GM21360 (cell line): ENCODE data around the gene LRBA.

ENCODE experiments used
- ATAC-seq: cut with Tn5 transposase; IDR thresholded peaks from one replicate; pipeline ENCODE4 v1.9.1; 2021; ENCODE audit warnings: mild to moderate bottlenecking, moderate library complexity; ENCODE audit not compliant: unreplicated experiment

Gene LRBA

DNA sequence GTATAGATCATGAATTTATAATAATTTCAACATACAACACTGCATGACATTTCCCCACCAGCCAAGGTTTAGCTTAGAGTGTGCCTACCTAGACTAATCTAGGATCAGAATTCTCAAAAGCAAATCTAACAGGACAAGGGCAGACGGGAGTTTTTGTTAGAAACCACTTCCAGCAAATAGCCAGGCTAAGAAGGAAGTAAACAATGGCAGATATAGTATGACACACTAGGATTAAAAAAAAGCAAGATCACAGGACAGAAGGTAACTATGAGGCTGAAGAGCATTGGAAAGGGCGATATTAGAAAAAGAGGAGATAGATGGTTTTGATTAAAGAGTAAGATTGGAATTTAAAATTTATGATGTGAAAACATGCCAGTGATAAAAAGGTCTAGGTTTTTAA, 124.8 kb downstream of the LRBA start:
- no peak for ATAC-seq

DNA sequence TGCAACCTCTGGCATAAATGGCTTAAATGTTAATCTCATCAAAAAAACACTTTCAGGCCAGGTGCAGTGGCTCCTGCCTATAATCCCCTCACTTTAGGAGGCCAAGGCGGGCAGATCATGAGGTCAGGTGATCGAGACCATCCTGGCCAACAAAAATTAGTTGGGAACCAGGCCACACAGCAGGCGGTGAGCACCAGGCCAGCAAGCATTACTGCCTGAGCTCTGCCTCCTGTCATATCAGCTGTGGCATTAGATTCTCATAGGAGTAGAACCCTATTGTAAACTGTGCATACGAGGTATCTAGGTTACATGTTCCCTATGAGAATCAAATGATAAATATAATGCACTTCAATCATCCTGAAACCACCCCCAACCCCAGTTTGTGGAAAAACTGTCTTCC, 125.8 kb downstream of the LRBA start:
- no peak for ATAC-seq

DNA sequence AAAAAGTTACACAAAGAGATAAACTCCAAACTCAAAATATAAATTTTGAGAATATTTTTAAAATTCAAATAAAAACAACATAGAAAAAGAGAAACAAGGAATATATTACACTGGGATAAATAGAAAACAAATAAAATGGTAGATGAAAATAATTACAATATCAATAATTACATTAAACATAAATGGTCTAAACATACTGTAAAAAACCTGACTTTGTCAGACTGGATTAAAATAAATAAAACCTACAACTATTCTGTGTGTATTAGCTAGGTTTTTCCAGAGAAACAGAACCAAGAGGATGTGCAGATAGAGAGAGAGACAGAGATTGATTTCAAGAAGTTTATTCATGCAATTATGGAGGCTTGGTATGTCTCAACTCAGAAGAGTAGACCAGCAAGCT, 126.5 kb downstream of the LRBA start:
- ATAC-seq: no peak

DNA sequence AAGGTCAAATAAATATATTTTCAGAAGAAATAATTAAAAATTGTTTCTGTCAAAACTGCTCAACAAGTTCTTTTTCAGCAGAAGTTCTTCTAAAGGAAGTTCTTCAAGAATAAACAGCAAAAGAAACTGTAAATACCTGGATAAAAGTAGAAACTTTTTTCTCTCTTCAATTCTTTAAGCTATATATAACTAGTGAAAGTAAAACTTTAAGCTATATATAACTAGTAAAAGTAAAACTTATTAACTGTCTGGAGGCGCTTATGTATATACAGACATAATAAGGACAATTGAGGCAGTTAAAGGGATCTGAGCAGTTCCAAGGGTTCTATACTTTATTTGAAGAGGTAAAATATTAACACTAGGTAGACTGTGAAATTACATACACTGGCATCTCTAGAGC, 126.9 kb downstream of the LRBA start:
- no peak for ATAC-seq

DNA sequence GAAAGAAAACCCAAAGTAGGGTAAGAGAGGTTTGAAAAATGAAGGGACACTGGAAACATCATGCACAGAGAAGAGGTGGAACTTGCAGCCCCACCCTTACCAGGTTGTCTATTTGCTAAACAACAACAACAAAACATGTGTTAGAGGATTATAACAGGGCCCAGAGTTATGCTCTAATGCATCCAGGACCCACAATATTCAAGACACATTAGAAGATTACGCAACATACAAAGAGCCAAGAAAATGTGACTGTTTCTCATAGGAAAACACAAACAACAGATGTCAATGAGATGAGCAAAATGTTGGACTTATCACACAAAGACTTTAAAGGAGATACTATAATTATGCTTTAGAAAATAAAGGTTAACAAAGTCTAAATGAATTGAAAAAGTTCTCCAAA, 128.5 kb downstream of the LRBA start:
- no peak for ATAC-seq

DNA sequence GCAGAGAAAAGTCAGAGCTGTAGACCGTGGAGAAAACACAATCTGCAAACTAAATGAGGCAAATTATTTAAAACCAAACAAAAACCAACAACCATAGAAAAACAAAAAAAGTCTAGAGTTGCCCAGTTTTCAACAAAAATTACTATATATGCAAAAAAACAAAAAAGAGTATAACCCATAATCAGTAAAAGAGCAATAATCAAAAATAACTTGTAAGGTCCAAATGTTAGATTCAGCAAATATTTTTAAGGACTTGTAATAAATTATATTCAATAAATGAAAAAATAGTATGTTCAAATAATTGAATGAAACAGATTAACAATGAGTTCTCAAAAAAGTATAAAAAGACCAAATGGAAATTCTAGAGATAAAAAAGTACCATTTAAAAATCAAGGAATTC, 130.5 kb downstream of the LRBA start:
- no peak for ATAC-seq

DNA sequence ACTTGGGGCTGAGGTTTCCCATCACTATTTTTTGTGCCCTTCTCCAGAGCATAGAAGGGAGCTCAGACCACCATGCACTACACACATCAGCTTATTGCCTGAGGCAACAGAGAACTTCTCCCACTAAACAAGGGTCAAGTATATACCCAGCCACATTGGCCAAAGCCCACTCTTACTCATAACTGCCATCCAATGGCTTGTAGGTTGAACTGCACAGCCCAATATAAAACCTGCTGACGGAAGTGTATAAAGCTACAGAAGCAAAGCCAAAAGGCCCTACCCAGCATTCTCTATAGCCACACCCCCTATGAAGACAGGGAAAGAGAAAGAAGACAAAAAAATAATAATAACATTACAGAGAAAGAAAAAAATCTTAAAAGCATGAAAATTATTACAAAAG, 139.7 kb downstream of the LRBA start:
- ATAC-seq: no peak

DNA sequence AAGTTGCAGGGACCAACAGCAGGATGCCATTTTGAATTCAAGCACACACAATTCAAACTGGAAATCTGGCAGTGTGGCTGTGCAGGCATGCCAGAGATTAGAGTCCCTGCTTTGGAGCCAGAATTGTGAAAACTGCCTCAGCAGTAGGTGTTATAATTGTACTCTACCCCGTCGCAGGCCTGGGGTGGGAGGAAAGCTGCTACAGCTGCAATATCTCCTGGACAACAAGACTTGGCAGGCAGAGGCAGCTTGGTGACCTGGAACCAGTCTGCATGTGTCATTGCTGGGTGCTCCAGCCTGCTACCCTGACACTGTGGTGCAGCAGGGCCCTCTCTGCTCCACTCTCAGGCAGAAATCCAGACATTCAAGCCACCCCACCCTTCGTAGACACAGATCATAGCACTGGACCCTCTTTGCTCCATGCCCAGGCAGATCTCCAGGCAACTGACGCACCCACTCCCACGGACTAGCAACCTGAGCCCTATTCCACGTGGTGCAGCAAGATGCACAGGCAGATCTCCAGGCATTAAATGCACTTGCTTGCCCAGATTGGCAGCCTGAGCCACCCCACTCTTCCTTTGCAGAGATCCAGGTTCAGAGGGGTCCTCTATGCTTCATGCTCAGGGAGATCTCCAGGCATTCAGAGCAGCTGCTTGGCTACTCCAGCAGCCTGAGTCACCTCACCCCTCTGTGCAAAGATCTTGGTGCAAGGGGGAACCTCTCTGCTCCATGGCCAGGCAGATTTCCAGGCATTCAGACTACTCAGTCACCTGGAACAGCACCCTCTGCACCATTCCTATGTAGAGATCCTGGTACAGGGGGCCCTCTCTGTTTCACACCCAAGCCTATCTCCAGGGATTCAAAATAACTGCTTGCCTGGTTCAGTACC, 140.5 kb downstream of the LRBA start:
- no peak for ATAC-seq

DNA sequence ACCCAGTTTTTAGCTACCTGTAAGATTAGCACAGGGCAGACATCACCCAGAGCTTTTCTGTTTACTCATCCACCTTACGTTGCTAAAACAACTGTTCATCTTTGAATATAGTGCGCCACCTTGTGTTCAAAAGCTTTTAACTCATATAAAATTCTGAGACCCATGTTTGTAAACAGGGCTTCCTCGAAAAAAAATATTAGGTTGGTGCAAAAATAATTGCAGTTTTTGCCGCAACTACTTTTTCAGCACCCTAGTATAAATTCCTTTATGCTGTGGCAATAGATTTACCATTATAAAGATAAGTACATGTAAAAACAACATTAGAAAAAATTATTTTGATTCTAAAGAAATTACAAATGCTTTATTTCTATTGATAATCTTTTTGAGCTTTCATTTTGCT, 147.9 kb downstream of the LRBA start:
- peak; percentile 91 for ATAC-seq

DNA sequence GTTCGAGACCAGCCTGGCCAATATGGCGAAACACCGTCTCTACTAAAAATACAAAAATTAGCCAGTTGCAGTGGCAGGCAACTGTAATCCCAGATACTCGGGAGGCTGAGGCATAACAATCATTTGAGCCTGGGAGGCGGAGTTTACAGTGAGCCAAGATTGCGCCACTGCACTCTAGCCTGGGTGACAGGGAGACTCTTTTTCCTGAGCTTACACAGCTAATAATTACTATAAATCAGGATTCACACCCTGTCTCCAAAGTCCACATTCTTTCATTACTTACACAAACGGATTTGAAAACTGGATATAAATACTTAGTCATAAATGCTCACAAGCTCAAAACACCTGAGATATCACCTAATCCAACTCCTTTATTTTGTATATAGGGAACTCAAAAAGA, 151.6 kb downstream of the LRBA start:
- ATAC-seq: no peak

DNA sequence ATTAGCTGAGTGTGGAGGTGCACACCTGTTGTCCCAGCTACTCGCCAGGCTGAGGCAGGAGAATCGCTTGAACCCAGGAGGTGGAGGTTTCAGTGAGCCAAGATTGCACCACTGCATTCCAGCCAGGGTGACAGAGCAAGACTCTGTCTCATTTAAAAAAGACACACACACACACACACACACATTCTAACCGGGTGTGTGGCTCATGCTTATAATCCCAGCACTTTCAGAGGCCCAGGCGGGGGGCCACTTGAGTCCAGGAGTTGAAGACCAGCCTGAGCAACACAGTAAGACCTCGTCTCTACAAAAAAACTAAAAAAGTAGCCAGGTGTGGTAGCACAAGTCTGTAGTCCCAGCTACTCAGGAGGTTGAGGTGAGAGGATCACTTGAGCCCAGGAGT, 152.3 kb downstream of the LRBA start:
- ATAC-seq: no peak

DNA sequence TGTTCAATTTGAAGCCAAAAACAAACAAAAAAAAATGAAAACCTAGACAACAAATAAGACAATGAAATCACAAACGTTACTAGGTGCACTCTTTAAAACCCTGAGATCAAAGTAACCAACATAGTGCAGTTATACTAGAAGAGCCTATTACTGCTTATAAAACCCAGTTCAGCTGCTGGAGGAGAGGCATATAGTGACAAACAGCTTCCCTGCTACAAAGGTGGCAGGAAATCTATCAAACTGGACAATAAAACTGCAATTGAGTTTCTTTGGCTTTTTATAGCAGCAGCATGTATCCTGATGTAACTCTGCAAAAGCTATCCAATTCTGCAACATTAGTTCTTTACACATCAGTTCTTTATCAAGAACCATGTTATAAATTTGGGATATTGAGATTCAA, 155.6 kb downstream of the LRBA start:
- no peak for ATAC-seq

DNA sequence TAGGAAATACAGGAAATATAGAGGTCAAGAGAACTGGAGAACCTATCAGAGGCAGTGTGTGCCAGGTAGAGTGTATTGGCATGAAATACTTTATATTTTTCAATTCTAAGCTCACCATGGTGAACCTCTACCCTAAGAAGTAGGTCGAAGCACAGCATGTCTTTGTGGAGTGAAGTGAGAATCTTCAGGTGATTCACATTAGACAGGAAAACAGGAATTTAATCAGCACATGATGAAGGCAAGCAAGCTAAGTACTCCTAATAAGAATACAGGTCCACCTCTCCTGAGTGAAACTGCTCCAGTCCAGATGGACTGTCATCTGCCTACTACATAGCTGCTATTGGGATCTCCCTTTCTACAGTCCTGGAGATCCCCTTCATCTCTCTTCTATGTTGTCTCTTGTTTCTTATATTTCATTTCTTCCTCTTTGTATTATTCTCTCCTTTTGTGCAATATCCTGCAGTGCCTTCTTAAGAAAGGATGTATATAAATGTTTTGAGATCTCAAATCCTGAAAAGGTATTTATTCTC, 159.0 kb downstream of the LRBA start:
- ATAC-seq: no peak

DNA sequence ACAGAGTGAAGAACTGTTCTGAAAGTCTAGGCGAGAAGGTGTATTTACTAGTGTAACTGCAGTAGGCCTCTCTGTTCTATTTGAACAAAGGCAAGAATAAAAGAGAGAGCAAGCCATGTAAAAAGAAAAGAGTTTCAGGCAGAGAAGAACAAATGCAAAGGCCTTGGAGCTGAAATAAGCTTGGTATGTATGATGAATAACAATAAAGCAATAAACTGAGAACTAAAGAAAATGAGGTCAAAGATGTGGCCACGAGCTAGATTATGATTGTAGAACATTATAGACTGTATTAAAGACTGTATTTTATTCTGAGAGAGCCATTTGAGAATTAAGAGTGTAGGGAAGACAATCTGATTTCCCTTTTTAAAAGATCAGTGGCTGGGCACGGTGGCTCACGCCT, 160.5 kb downstream of the LRBA start:
- no peak for ATAC-seq

DNA sequence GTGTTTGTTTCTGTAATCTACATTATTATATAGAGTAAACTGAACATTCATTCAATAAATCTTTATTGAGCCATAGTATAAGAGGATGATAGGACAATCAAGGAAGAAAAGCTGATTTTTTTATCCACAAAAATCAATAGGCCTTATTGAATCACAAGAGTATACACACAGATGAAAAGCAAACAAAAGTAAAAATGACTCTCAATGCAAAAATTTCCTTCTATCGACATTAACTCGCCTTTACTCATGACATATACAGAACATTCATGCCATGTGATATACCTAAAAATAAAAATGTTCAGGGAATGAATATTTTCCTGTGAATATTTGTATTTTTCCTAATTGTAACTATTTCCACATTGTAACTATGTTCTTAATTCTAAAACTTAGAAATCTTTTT, 161.2 kb downstream of the LRBA start:
- ATAC-seq: no peak

DNA sequence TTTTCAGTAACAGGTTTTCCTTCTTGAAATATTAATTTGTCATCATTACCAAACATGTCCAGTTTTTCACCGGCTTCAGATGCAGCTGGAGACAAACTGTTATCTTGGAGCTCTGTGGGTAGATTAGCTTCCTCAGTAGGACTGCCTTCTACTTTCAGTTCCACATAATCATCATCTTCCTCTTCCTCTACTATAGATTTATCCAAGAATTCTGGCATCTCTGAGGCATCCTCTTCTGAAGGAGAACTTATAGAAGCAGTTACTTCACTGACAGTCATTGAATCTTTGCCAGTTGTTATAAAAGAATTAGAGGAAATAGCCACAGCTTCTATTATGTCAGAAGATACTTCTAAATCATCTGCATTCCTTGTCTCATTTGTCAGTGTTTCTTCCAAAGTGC, 162.9 kb downstream of the LRBA start:
- no peak for ATAC-seq

DNA sequence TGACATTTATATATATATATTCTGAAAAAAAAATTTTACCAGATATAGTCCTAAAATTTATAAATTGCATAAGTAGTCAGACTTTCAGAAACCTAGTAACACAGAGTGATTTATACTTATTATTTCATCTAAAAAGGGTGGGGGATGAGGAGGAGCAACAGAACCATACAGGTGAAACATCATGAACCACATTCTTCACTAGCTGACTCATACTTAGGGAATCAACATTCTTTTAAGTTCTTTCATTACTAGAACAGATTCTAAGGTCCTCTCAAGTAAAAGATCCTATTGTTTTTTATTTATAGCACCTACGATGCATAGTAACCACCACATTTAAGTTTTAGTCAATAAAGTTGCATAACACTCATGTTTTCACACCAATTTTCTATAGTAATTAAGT, 166.1 kb downstream of the LRBA start:
- ATAC-seq: no peak

DNA sequence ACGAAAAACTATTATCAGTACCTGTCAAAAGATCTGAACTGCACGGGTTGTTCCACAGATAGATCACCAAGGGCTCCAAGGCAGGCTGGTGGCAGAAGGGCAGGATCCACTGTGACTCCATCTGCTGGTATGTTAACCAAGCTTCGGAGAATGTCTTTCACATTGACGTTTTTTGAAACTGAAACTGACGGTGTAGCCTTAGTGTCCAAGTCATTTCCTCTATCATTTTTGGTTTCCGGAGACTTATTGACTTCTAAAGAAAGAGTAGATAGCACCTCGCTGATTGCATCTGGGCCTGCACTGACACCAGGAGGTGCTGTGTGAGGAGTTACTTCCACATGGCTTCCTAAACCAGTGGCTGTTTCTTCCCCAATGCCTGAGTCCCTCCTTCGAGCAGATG, 186.9 kb downstream of the LRBA start:
- ATAC-seq: peak; percentile 95

DNA sequence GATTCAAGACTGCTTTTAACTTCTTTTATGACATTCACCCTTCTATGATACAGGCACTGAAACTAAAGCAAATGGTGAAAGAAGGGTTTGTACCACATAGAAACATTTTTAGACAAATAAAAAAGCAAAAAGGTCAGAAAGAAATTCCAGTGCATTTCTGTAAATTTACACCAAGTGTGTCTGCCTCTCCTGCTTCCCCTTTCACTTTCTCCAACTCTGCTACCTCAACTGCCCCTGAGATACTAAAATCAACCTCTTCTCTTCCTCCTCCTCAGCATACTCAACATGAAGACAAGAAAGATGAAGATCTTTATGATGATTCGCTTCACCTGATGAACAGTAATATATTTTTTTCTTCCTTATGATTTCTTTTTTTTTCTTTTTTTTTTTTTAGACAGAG, 187.9 kb downstream of the LRBA start:
- no peak for ATAC-seq

DNA sequence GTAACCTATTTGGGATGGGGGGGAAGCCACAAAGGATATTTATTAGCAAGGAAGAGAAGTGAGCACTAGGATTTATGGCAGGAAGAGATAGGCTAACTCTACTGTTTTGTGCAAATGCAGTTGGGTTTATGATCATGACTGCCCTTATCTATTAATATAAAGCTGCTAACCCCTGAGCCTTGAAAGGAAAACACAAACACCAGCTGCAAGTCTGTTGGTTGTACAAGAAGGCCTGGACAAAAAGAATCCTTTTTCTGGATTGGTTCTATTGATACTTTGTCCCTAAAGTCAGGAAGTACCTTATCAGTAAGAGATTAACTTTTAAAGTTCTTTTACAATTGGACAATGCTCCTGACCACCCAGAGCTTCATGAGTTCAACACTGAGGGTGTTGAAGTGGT, 188.8 kb downstream of the LRBA start:
- no peak for ATAC-seq

DNA sequence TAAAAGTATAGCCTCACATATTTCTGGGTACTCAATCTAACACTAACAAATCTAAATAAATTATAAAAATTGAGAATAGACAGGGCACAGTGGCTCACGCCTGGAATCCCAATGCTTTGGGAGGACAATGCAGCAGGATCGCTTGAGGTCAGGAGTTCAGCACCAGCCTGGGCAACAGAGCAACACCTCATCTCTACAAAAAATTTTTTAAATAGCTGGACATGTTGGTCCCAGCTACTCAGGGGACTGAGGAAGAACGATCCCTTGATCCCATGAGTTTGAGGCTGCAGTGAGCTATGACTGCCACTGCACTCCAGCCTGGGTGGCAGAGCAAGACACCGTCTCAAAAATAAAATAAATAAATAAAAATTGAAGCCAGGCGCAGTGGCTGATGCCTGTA, 192.7 kb downstream of the LRBA start:
- no peak for ATAC-seq

DNA sequence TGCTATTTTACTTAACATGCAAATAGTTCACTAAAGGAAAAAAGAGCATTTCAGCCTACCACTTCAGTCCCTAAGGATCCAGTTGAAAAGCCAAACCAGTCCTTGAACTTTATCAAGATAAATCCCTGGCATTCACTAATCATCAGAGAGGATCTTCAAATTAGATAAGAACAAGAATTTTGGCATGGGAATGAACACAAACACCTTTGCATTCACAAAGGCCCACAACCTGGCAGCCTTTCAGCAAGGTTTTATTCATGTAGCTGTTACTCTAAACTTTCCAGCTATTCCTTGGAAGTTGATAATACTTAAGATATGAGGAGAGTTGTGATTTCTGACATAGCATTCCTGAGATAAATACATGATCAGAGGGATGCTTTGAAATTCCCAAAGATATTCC, 193.4 kb downstream of the LRBA start:
- ATAC-seq: no peak

DNA sequence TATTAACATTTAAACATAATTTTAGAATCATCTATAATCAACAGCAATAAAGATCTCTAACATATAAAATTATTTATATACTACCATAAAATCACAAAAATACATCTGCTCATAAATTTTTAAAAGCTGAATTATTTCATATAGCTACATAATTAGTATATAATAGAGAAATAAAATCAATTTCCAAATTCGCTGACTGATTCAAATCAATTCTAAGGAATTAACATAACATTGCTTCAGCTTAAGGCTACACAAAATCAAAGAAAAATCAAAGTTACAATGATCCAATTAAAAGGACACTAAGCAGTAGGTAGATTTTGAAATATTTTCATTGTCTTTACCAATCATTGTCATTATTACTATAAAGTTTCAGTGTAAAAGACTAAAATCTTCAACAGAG, 194.7 kb downstream of the LRBA start:
- no peak for ATAC-seq
